Measurements from ENCODE around the gene SSNA1. TPM values are rescaled to one million over a fixed set of nuclear protein-coding genes. Genes with fewer than 3 reads are reported as not detected.

The SSNA1 gene
- total RNA-seq, 1 donor, result 58.7 TPM

DNA sequence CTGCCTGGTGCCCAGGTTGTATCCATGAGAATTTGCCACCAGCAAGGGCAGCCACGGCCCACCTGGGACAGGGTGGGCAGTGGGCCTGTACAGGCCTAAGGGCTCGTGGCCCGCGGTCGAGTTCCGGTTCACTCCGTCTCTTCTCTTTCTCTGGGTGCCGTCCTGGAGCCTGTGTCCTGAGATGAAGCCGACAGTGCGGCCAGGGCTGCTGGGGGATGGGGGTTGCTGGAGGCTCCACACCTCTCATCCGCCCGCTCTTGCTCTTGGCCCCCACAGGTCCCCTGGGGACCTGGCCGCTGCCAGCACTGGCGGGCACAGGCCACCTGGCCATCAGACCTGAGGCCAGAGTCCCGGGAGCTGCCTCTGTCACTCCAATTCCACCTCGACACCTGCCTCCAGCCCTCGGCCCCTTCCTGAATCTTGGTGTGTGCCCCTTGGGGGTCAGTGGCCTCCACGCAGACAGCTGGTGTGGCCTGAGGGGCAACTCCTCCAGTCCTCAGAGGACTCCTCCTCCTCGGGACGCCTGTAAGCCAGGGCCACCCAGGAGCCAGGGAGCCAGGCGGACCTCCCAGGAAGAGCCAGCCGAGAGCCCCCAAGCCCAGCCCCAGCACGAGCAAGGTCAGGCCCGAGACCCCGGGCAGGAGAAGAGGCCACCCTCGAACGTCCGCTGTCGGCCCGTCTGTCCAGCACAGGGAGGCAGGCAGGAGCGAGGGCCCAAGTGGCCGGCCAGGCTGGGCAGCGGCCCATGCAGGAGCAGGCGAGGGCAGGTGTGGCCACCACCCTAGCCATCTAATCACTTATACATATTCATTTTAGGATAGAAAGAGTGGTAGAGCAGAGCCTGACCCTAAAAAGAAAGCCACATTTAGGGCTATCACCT lies 23.9 kb upstream of the SSNA1 start:
- TF ChIP-seq, protein P1, sequence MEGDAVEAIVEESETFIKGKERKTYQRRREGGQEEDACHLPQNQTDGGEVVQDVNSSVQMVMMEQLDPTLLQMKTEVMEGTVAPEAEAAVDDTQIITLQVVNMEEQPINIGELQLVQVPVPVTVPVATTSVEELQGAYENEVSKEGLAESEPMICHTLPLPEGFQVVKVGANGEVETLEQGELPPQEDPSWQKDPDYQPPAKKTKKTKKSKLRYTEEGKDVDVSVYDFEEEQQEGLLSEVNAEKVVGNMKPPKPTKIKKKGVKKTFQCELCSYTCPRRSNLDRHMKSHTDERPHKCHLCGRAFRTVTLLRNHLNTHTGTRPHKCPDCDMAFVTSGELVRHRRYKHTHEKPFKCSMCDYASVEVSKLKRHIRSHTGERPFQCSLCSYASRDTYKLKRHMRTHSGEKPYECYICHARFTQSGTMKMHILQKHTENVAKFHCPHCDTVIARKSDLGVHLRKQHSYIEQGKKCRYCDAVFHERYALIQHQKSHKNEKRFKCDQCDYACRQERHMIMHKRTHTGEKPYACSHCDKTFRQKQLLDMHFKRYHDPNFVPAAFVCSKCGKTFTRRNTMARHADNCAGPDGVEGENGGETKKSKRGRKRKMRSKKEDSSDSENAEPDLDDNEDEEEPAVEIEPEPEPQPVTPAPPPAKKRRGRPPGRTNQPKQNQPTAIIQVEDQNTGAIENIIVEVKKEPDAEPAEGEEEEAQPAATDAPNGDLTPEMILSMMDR (IDR thresholded peaks at IDR 0.05; ENCODE audit: insufficient read depth, low read depth, low read length), result no peak
- no peak for DNase-seq (ENCODE audit: low read depth)
- no peak overlapping the region for H3K4me3 ChIP-seq (ENCODE audit: low read depth, low read length)

DNA sequence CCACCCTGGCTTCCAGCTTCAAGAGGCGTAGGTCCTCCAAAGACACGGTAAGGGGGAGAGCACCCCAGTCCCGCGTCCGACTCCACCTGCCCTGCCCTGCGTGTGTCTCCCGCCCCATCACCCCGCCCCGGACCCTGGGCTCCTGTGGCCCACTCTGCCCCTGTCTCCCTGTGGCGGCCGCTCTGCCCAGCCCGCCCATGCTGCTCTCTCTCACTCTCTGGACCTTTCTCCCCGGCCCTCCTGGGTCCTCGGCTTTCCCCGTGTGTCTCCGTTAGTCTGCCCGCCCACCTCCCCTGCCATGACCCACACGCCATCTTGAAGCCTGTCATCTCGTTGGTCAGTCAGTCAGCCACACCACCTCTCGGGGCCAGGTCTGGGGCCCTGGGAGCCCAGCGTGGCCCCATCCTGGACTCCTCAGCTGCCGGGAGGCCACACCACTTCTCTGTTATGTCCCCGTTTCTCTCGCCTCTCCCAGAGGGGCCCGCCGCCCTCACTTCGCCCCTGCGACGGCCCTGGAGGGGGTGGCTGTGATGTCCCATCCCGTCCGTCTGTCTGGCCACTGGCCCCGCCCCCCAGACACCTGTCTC lies 23.1 kb upstream of the SSNA1 start:
- DNase-seq (ENCODE audit: low read depth), result no peak
- H3K4me3 ChIP-seq (ENCODE audit: low read depth, low read length), result no peak overlapping the region
- TF ChIP-seq, protein P1 (IDR thresholded peaks at IDR 0.05; ENCODE audit: insufficient read depth, low read depth, low read length), result no peak

DNA sequence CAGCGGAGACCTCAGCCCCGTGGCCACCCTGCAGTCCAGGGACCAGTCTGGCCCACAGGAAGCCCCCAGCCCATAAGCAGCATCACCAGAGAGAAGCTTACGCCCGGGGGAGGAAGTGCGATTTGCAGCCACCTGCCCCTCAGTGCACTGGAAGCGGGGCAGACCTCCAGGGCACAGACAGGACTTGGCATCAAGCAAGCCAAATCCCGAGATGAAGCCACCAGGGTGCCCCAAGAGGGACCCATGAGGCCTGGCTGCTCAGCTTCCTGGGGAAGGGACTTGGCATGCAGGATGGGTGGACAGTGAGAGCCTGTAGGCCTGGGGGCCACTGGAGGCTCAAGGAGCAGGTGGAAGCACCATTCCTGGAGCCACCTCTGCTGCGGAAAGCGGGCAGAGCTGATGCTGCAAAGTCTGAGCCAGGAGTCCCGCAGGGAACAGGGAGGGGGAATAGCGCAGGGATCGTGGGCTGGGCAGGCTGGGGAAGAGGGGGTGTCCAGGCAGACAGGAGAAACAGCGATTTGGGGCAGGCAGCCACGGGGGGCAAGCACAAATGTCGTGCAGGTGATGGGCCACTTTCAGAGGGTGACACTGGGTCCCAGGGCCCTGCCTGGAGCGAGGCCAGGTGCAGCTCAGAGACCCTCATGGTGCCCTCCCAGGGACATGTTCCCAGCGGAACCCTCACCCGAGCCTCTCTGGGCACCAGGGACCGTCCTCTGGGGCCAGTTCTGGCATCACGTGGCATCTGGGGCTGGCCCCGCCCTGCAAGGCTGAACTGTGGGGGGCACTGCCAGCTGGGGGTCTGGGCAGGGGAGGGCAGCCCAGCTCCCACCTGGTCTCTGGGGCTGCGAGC lies 21.9 kb upstream of the SSNA1 start:
- no peak for DNase-seq (ENCODE audit: low read depth)
- TF ChIP-seq, protein P1 (IDR thresholded peaks at IDR 0.05; ENCODE audit: insufficient read depth, low read depth, low read length), result no peak
- H3K4me3 ChIP-seq (ENCODE audit: low read depth, low read length), result no peak overlapping the region

DNA sequence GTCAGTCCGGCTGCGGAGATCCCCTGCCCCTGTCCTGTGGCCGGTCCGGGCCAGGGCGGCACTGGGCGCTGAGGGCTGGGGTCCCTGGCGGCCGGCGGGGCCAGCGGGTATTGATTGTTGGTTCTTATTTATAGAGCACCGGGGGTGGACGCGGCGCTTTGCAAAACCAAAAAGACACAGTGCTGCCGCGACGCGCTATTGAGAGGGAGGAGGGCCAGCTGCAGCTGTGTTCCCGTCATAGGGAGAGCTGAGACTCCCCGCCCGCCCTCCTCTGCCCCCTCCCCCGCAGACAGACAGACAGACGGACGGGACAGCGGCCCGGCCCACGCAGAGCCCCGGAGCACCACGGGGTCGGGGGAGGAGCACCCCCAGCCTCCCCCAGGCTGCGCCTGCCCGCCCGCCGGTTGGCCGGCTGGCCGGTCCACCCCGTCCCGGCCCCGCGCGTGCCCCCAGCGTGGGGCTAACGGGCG lies 21.2 kb upstream of the SSNA1 start:
- no peak overlapping the region for H3K4me3 ChIP-seq (ENCODE audit: low read depth, low read length)
- DNase-seq (ENCODE audit: low read depth), result no peak
- TF ChIP-seq, protein P1 (IDR thresholded peaks at IDR 0.05; ENCODE audit: insufficient read depth, low read depth, low read length), result no peak

DNA sequence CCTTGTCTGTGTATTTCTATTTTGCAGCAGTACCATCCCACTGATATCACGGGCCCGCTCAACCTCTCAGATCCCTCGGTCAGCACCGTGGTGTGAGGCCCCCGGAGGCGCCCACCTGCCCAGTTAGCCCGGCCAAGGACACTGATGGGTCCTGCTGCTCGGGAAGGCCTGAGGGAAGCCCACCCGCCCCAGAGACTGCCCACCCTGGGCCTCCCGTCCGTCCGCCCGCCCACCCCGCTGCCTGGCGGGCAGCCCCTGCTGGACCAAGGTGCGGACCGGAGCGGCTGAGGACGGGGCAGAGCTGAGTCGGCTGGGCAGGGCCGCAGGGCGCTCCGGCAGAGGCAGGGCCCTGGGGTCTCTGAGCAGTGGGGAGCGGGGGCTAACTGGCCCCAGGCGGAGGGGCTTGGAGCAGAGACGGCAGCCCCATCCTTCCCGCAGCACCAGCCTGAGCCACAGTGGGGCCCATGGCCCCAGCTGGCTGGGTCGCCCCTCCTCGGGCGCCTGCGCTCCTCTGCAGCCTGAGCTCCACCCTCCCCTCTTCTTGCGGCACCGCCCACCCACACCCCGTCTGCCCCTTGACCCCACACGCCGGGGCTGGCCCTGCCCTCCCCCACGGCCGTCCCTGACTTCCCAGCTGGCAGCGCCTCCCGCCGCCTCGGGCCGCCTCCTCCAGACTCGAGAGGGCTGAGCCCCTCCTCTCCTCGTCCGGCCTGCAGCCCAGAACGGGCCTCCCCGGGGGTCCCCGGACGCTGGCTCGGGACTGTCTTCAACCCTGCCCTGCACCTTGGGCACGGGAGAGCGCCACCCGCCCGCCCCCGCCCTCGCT lies 20.5 kb upstream of the SSNA1 start:
- peak; percentile 40 for DNase-seq (ENCODE audit: low read depth)
- TF ChIP-seq, protein P1 (IDR thresholded peaks at IDR 0.05; ENCODE audit: insufficient read depth, low read depth, low read length), result no peak
- peak overlapping the region; percentile 9 for H3K4me3 ChIP-seq (ENCODE audit: low read depth, low read length)

DNA sequence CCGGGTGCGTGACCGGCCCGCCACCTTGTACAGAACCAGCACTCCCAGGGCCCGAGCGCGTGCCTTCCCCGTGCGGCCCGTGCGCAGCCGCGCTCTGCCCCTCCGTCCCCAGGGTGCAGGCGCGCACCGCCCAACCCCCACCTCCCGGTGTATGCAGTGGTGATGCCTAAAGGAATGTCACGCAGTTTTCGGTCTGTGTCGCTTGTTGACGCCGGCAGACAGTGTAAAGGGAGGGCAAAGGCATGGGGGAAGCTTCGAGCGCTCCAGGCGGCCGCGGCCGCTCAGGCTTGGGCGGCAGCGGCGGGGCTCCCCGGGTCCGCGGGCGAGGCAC lies 19.9 kb upstream of the SSNA1 start:
- peak overlapping the region; percentile 9 for H3K4me3 ChIP-seq (ENCODE audit: low read depth, low read length)
- TF ChIP-seq, protein P1 (IDR thresholded peaks at IDR 0.05; ENCODE audit: insufficient read depth, low read depth, low read length), result no peak
- no peak for DNase-seq (ENCODE audit: low read depth)
